OCI-LY3 (cell line): Measurements from ENCODE around the gene CD99L2.

Experiments
- CTCF ChIP-seq: fragments of 200-600, 300-600 bp; sonication (generic); IDR thresholded peaks from 2 replicates; pipeline ENCODE4 v1.5.1; 2014; ENCODE audit warnings: antibody characterized with exemption, low read length, low read depth
- EZH2phosphoT487 ChIP-seq: fragments of 200-600 bp; shearing (Covaris generic); IDR thresholded peaks from 2 replicates; pipeline ENCODE4 v1.6.1; 2018; ENCODE audit warnings: antibody characterized with exemption, mixed run types, low read depth

GRCh38 chrX:150770623-150771022 is 127.8 kb downstream of the CD99L2 start:
- TF ChIP-seq CTCF = no peak
- no peak for TF ChIP-seq EZH2phosphoT487
